Raji (cell line): ENCODE measurements around the gene SLC5A10.

Experiments used
- POLR2A ChIP-seq: IDR thresholded peaks from 2 replicates; pipeline ENCODE4 v1.6.1; 2011; ENCODE audit warnings: low read depth, low read length, control low read depth; ENCODE audit not compliant: insufficient read depth

The SLC5A10 gene

DNA sequence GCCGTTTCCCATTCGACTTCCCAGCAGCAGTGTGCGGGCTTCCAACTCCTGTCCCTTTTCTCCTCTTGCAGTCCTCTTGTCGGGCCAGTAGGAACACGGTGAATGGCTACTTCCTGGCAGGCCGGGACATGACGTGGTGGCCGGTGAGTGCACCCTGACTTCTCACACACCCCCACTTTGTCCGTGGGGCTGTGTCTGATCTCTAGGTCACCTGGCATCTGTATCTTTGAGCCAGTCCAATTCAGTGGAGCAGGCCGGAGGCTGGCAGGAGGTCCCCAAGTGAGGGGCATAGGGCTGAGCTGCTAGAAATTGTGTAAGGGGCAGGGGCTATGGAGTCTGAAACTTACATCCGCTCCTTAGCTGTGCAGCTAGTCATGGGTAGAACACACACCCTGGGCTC, 6.6 kb downstream of the SLC5A10 start:
- no peak for TF ChIP-seq POLR2A

DNA sequence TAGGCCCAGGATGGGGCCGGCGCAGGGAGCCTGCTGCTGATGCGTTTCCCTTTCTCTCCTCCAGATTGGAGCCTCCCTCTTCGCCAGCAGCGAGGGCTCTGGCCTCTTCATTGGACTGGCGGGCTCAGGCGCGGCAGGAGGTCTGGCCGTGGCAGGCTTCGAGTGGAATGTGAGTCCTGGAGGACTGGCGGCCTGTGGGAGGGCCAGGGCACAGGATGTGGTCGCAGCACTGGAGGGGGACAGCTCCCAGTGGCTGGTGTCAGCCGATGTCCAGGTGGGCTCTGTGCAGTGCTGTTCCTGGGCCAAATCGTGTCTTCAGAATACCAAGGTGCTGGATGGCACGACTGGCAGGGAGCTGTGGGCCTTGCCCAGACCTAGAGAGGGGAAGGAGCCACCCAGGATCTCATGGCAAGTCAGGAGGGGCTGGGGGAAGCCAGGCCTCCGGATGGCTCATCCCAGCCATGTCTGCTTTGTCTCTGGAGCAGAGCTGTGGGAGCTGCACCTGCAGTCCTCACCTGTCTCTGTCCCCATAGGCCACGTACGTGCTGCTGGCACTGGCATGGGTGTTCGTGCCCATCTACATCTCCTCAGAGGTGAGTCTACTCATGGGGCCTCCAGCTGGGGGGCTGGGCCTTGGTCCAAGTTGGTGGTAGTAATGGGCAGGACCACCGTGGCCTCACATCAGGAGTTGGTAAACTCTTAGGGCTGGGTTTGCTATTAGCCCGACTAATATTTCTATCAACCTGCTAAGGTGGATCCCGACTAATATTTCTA, 7.3 kb downstream of the SLC5A10 start:
- TF ChIP-seq POLR2A: no peak

DNA sequence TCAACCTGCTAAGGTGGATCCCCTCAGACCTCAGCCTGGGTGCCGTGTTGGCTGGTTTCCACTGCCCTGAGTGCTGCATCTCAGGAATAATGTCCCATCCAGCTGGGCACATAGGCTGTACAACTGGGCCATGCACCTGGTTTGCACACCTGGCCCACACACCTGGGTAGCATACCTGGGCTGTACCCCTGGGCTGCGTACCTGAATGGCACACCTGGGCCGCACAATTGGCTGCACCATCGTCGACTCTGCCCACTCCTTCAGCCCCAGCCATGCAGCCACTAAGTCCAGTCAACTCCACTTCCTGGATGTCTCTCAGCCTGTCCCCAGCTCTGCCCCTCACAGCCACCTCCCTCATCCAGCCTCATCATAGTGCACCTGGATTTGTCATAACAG, 7.9 kb downstream of the SLC5A10 start:
- no peak for TF ChIP-seq POLR2A

GRCh38 chr17:18960241-18960665, 8.3 kb downstream of the SLC5A10 start:
- no peak for TF ChIP-seq POLR2A

DNA sequence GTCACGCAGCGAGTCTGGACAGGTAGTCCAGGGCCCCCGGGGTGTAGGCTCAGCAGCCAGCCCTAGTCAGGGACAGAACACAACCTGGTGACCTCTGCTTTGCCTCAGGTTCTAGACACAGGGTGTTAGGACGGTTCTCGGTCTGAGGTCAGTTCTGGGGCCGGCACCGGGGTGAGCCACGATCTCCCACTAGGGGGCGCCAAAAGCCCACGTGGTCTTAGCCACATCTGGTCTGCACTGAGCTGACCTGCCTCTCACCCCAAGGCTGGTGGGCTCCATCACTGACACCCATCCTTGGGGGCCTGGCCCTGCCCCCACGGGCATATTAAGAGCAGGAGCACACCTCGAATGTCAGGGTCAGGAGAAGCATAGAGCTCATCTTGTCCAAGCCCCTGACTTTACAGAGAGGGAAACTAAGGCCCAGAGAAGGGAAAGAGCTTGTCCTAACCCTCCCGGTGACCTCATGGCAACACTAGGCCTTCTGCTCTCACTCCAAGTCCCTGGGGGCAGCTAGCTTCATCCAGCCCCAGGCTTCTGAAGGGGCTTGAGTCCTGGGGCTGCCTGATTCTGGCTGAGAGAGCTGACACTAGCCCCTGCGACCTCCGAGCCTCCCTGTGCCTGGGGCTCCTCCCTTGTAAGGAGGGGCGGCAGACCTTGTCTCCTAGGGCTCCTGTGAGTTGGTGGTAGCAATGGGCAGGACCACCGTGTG, 9.0 kb downstream of the SLC5A10 start:
- TF ChIP-seq POLR2A: 0 out of 2 replicates have a peak, but pooled peaks have one; percentile 21

GRCh38 chr17:18961634-18962493, 9.9 kb downstream of the SLC5A10 start:
- no peak for TF ChIP-seq POLR2A

- no peak for TF ChIP-seq POLR2A
These were observed 10.5 kb downstream of the SLC5A10 start for GRCh38 chr17:18962494-18962815.

DNA sequence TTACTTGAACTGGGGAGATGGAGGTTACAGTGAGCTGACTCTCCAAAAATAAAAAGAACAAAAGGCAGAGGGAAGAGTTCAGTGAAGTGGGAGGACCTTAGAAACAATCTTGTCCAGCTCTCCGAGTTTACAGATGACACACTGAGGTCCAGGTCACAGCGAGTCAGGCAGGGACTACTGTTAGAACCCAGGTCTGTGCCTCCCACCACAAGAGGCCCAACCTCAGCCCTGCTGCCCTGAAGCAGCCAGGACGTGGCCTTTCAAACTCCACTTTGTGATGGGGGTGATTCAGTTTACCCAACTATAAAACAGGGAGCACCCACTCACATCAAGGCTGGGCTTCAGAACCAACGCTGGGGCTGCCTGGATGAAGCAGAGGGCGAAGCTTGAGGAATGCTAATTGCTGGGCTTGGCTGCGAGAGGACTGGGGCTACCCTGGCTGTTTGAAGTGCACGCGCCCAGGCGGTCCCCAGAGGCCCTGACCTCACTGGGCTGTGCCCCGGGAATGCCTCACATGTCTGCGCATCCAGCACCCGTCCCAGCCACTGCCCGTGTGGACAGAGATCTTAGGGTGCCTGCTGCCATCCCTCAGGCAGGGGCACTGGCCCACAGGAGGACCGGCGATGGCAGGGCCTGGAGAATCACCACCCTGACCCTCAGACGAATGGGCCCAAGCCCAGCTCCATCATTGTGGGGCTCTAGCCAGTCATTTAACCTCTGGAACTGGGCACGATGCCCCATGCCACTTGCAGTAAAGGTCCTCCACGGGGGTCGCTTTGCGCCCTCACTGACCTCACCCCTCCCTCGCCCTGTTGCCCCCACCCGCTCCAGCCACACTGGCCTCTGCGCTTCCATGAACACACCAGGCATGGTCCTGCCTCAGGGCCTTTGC, 11.4 kb downstream of the SLC5A10 start:
- no peak for TF ChIP-seq POLR2A

DNA sequence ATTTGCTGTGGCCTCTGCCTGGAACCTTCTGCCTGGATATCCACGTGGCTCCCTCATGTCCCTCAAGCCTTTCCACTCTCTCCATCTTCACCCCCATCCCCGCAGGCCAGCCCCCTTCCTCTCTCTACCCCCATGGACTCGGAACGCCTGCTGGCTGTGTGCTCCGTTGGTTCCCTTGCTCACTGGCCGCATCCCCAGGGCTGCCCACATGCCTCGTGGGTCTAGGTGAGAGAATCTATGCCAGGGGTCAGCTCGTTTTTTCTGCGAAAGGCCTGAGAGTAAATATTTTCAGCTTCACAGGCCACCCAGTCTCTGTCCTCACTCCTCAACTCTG, 12.0 kb downstream of the SLC5A10 start:
- no peak for TF ChIP-seq POLR2A

DNA sequence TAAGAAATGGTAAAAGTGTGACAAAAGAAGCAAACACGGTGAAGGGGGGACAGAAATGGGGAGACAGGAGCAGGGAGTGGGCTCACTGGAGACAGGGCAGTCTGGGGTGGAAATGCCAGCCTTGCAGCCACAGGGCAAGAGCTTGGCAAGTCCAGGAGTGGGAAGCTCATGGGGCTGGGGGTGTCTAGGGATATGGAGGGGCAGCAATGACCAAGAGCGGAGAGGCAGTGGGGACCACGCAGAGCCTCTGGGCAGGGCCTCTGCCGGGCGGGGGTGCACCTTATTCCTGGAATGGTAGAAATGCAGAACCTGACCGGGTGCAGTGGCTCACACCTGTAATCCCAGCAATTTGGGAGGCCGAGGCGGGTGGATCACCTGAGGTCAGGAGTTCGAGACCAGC, 12.6 kb downstream of the SLC5A10 start:
- no peak for TF ChIP-seq POLR2A

DNA sequence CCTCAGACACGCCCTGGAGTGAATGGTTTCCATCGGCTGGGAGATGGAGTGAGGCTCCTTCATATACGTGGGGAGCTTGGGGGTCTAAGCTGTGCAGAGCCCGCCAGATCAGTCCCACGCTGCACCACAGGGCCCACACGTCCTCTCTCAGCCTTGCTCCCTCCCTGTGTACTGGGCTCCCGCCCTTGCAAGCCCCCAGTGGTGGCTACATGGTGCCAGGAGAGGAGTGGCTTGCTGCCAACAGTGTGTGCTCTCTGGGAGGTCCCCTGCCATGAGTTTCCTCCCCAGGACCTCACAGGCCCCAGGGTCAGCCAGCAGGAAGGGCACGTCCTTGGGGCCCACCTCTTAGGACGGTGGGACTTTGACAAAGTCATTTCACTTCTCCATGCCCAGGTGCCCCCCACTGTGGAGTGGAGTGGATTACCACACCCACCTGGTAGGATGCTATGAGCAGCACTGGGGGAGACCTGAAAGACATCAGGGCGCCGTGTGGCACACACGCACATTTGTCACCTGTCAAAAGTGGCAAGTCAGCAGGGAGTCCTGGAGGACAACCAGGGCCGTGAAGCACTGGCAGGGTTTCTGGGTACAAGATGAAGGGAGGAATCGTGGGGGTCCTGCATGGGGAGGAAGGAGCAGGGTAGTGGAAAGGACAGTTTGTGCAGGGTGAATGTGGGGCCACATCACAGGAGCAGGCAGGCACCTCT, 13.7 kb downstream of the SLC5A10 start:
- TF ChIP-seq POLR2A: no peak

DNA sequence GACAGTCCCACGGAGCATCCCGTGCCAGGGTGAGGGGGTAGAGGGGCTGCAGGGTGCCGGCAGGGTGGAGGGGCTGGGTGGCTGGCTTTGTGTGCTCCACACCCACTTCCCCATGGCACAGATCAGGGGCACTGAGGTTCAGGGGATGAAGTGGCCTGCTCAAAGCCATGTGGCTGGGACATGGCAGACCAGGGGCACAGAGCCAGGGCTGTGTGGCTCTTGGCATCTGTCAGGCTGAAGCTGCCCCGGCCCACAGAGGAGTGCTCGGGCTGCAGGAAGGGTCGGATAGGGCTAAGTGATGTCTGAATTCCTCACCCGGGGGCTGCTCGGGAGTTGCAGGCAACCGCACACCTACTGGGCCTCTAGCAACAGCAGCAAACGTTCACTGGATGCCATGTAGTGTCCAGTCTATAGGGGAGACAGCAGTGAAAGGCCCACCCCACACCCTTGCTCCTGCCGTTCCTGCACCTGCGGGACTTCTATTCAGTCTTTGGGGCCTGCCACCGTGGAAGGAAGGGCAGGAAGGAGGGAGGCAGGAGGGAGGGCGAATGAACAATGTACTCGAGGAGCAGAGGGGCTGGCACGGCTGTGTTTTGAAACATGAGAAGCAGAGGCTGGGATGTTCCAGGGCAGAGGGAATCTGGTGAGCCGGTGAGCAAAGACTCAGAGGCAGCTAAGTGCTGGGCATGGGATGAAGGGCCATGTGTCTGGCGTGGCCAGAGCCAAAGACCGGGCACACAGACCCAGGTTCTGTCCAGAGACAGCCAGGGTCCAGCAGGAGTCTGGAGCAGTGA, 15.1 kb downstream of the SLC5A10 start:
- no peak for TF ChIP-seq POLR2A

DNA sequence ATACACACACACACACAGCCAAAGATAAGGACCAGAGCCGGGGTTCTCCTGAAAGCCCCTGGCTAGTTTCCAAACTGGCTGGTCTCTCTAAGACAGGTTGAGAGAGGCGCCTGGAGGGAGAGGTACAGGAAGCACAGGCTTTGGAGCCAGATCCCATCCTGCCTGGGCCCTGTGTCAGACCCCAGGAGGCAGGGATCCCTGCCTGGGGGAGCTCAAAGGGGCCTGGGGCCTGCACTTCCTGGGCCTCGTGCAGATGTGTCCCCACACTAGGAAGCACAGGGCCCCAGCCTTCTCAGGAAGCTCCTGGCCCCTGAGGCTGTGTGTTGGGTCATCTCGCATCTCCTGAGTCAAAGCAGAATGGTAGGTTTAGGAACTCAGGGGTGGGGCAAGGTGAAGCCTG, 16.0 kb downstream of the SLC5A10 start:
- no peak for TF ChIP-seq POLR2A

- no peak for TF ChIP-seq POLR2A
These were observed 16.4 kb downstream of the SLC5A10 start for GRCh38 chr17:18968345-18968744.
